Measurements from ENCODE around the gene MACROD2. TPM values are rescaled to one million over a fixed set of nuclear protein-coding genes. Genes with fewer than 3 reads are reported as not detected.

The MACROD2 gene
- total RNA-seq, 1 experiment from 2014 or later, result 1.4 TPM

- H3K27me3 ChIP-seq (replicated peaks; ENCODE audit: insufficient read depth, low read depth, low read length, poor library complexity), result no peaks in the 10 kb centered on the region
- intact Hi-C loops (cut with micrococcal nuclease; ENCODE audit: unreplicated experiment), result no loop called here
- H3K9me3 ChIP-seq (ENCODE audit: low read depth, low read length, poor library complexity, severe bottlenecking), result peaks cover 7% of the 10 kb centered on the region
- no peak for TF ChIP-seq EZH2 (IDR thresholded peaks at IDR 0.05; ENCODE audit: borderline replicate concordance, low read depth, low read length, poor library complexity, severe bottlenecking)
- TF ChIP-seq CTCF (conservative IDR thresholded peaks at IDR 0.05; ENCODE audit: low read depth, low read length), result no peak
- ChIA-PET CTCF (no interaction called here), POLR2A (ENCODE audit: low non-redundant PET) (no interaction called here)
- no peaks in the 10 kb centered on the region for H3K4me1 ChIP-seq (ENCODE audit: insufficient read depth, low read length, poor library complexity, severe bottlenecking)
- no peak for DNase-seq (ENCODE audit: low spot score)
- no peak overlapping the region for H3K27ac ChIP-seq (ENCODE audit: low read depth, low read length, poor library complexity, severe bottlenecking)
- no TSS peak for BruUV-seq (replicated peaks)
- no peaks in the 10 kb centered on the region for H3K36me3 ChIP-seq (ENCODE audit: insufficient read depth, low read length, poor library complexity, severe bottlenecking)
- H3K4me3 ChIP-seq (ENCODE audit: low read depth, low read length, poor library complexity, severe bottlenecking), result no peak overlapping the region
These were observed 1146.5 kb downstream of the MACROD2 start for GRCh38 chr20:15141861-15142260.

GRCh38 chr20:15143478-15143877, 1148.2 kb downstream of the MACROD2 start:
- POLR2A ChIA-PET (ENCODE audit: low non-redundant PET), result no interaction called here
- CTCF ChIA-PET, result no interaction called here

DNA sequence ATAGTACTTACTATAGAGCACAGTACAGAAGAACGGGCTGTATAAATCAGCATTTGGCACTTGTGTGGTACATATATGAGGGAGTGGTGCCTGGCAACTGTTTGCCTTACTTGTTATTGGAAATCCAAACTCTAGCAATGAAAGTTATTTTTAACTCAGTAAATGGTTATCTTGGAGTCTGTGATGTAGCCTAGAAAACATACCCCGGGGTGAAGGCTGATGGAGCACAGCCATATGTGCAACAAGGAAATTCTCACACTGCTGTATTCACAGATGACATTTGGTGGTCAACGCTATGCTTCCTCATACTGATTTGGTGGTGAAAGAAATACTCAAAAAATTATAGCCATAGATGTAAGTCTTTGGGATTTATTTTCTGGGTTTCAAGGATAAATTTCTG, 1149.6 kb downstream of the MACROD2 start:
- intact Hi-C loops (cut with micrococcal nuclease; ENCODE audit: unreplicated experiment), result no loop called here
- no peak for DNase-seq (ENCODE audit: low spot score)
- POLR2A ChIA-PET (ENCODE audit: low non-redundant PET), result no interaction called here

More at GRCh38 chr20:15143478-15143877, 1148.2 kb downstream of the MACROD2 start:
- Histone ChIP-seq H3K4me1 (ENCODE audit: insufficient read depth, low read length, poor library complexity, severe bottlenecking) (no peaks in the 10 kb centered on the region), H3K4me3 (ENCODE audit: low read depth, low read length, poor library complexity, severe bottlenecking) (no peak overlapping the region), H3K9me3 (ENCODE audit: low read depth, low read length, poor library complexity, severe bottlenecking) (peaks cover 7% of the 10 kb centered on the region), H3K27ac (ENCODE audit: low read depth, low read length, poor library complexity, severe bottlenecking) (no peak overlapping the region), H3K27me3 (replicated peaks; ENCODE audit: insufficient read depth, low read depth, low read length, poor library complexity) (no peaks in the 10 kb centered on the region), H3K36me3 (ENCODE audit: insufficient read depth, low read length, poor library complexity, severe bottlenecking) (no peaks in the 10 kb centered on the region)
- TF ChIP-seq CTCF (conservative IDR thresholded peaks at IDR 0.05; ENCODE audit: low read depth, low read length) (no peak), EZH2 (IDR thresholded peaks at IDR 0.05; ENCODE audit: borderline replicate concordance, low read depth, low read length, poor library complexity, severe bottlenecking) (no peak)
- BruUV-seq (replicated peaks), result no TSS peak
- intact Hi-C loops (cut with micrococcal nuclease; ENCODE audit: unreplicated experiment), result no loop called here
- DNase-seq (ENCODE audit: low spot score), result no peak

More for the DNA sequence above, 1149.6 kb downstream of the MACROD2 start:
- no peaks in the 10 kb centered on the region for H3K36me3 ChIP-seq (ENCODE audit: insufficient read depth, low read length, poor library complexity, severe bottlenecking)
- TF ChIP-seq CTCF (conservative IDR thresholded peaks at IDR 0.05; ENCODE audit: low read depth, low read length) (no peak), EZH2 (IDR thresholded peaks at IDR 0.05; ENCODE audit: borderline replicate concordance, low read depth, low read length, poor library complexity, severe bottlenecking) (no peak)
- peaks cover 4% of the 10 kb centered on the region for H3K9me3 ChIP-seq (ENCODE audit: low read depth, low read length, poor library complexity, severe bottlenecking)
- no peaks in the 10 kb centered on the region for H3K27me3 ChIP-seq (replicated peaks; ENCODE audit: insufficient read depth, low read depth, low read length, poor library complexity)
- H3K4me3 ChIP-seq (ENCODE audit: low read depth, low read length, poor library complexity, severe bottlenecking), result no peak overlapping the region
- CTCF ChIA-PET, result no interaction called here
- no peak overlapping the region for H3K27ac ChIP-seq (ENCODE audit: low read depth, low read length, poor library complexity, severe bottlenecking)
- no TSS peak for BruUV-seq (replicated peaks)
- H3K4me1 ChIP-seq (ENCODE audit: insufficient read depth, low read length, poor library complexity, severe bottlenecking), result no peaks in the 10 kb centered on the region
